H9 (cell line): ENCODE data around the gene INSM1. TPM values are rescaled to one million over a fixed set of nuclear protein-coding genes. Genes with fewer than 3 reads are reported as not detected.

Experiments used
- DNase-seq: peaks from one replicate; pipeline ENCODE4 v3.0.0-alpha.2; 2017
- H2AFZ ChIP-seq: one replicate; pipeline ENCODE4 v1.6.1; 2013; ENCODE audit warnings: mild to moderate bottlenecking, low read length, control low read depth, moderate library complexity
- H2AK5ac ChIP-seq: 2 replicates; pipeline ENCODE4 v1.6.1; 2013; ENCODE audit warnings: low read length, control low read depth, mixed read lengths; ENCODE audit not compliant: insufficient read length
- H2BK120ac ChIP-seq: one replicate; pipeline ENCODE4 v1.6.1; 2013; ENCODE audit warnings: low read depth, mild to moderate bottlenecking, low read length, control low read depth, inconsistent platforms; ENCODE audit not compliant: poor library complexity, severe bottlenecking
- H2BK12ac ChIP-seq: 2 replicates; pipeline ENCODE4 v1.6.1; 2013; ENCODE audit warnings: low read length, control low read depth, mixed read lengths, low read depth; ENCODE audit not compliant: insufficient read length
- H2BK15ac ChIP-seq: 2 replicates; pipeline ENCODE4 v1.6.1; 2013; ENCODE audit warnings: low read depth, low read length, control low read depth
- H2BK20ac ChIP-seq: one replicate; pipeline ENCODE4 v1.6.1; 2013; ENCODE audit warnings: low read depth, mild to moderate bottlenecking, low read length, control low read depth, inconsistent platforms; ENCODE audit not compliant: poor library complexity, severe bottlenecking
- H2BK5ac ChIP-seq: 2 replicates; pipeline ENCODE4 v1.6.1; 2013; ENCODE audit warnings: low read length, control low read depth, mixed read lengths; ENCODE audit not compliant: insufficient read length
- H3K14ac ChIP-seq: 2 replicates; pipeline ENCODE4 v1.6.1; 2013; ENCODE audit warnings: low read length, control low read depth; ENCODE audit not compliant: insufficient read depth
- H3K18ac ChIP-seq: 2 replicates; pipeline ENCODE4 v1.6.1; 2013; ENCODE audit warnings: low read depth, mild to moderate bottlenecking, mixed read lengths, low read length, control low read depth; ENCODE audit not compliant: insufficient read length
- H3K23ac ChIP-seq: 2 replicates; pipeline ENCODE4 v1.6.1; 2013; ENCODE audit warnings: low read length, control low read depth, mixed read lengths, low read depth; ENCODE audit not compliant: insufficient read length
- H3K23me2 ChIP-seq: 2 replicates; pipeline ENCODE4 v1.6.1; 2013; ENCODE audit warnings: low read depth, mild to moderate bottlenecking, mixed read lengths, low read length, control low read depth; ENCODE audit not compliant: insufficient read length, poor library complexity, severe bottlenecking
- H3K27ac ChIP-seq: 2 replicates; pipeline ENCODE4 v1.5.1; 2013; ENCODE audit warnings: low read length, control low read depth, mixed read lengths, low read depth; ENCODE audit not compliant: insufficient read length
- H3K27me3 ChIP-seq: 2 replicates; pipeline ENCODE4 v1.6.1; 2013; ENCODE audit warnings: low read length, control low read depth, inconsistent platforms; ENCODE audit not compliant: insufficient read depth
- H3K4ac ChIP-seq: 2 replicates; pipeline ENCODE4 v1.6.1; 2013; ENCODE audit warnings: low read depth, mild to moderate bottlenecking, control low read depth, inconsistent platforms, low read length, moderate library complexity
- H3K4me1 ChIP-seq: 2 replicates; pipeline ENCODE4 v1.6.1; 2013; ENCODE audit warnings: low read length, control low read depth, inconsistent platforms; ENCODE audit not compliant: insufficient read depth
- H3K4me2 ChIP-seq: 2 replicates; pipeline ENCODE4 v1.6.1; 2013; ENCODE audit warnings: low read length, control low read depth, mixed read lengths; ENCODE audit not compliant: insufficient read length, insufficient read depth
- H3K56ac ChIP-seq: 2 replicates; pipeline ENCODE4 v1.6.1; 2013; ENCODE audit warnings: low read depth, mild to moderate bottlenecking, mixed read lengths, low read length, control low read depth; ENCODE audit not compliant: insufficient read length
- H3K79me1 ChIP-seq: 2 replicates; pipeline ENCODE4 v1.6.1; 2013; ENCODE audit warnings: low read depth, mild to moderate bottlenecking, moderate library complexity, low read length, control low read depth, inconsistent platforms; ENCODE audit not compliant: insufficient read depth, poor library complexity, severe bottlenecking
- H3K79me2 ChIP-seq: 2 replicates; pipeline ENCODE4 v1.6.1; 2013; ENCODE audit warnings: low read length, control low read depth, inconsistent platforms; ENCODE audit not compliant: insufficient read depth
- H3K9ac ChIP-seq: 2 replicates; pipeline ENCODE4 v1.6.1; 2013; ENCODE audit warnings: low read length, control low read depth, mixed read lengths; ENCODE audit not compliant: insufficient read length; ENCODE audit errors: extremely low read depth
- H3K9me3 ChIP-seq: one replicate; pipeline ENCODE4 v1.6.1; 2013; ENCODE audit warnings: low read depth, low read length, inconsistent platforms; ENCODE audit not compliant: control insufficient read depth
- H3T11ph ChIP-seq: one replicate; pipeline ENCODE4 v1.6.1; 2013; ENCODE audit warnings: mild to moderate bottlenecking, low read length, control low read depth, inconsistent platforms
- H4K20me1 ChIP-seq: one replicate; pipeline ENCODE4 v1.6.1; 2013; ENCODE audit not compliant: control insufficient read depth, insufficient read length, insufficient read depth
- H4K5ac ChIP-seq: 2 replicates; pipeline ENCODE4 v1.6.1; 2013; ENCODE audit warnings: low read depth, mild to moderate bottlenecking, mixed read lengths, low read length, control low read depth; ENCODE audit not compliant: insufficient read length
- H4K8ac ChIP-seq: replicated peaks from 2 replicates; pipeline ENCODE4 v1.6.1; 2013; ENCODE audit warnings: low read length, control low read depth, mixed read lengths, low read depth; ENCODE audit not compliant: insufficient read length
- H4K91ac ChIP-seq: 2 replicates; pipeline ENCODE4 v1.6.1; 2013; ENCODE audit warnings: low read depth, mild to moderate bottlenecking, moderate library complexity, mixed read lengths, low read length, control low read depth; ENCODE audit not compliant: insufficient read length
- H3K27ac Mint-ChIP-seq, 3 experiments: 2 replicates in 2 of 3; 3 replicates in 1 of 3; pipeline ENCODE4 v1.8.0; 2020 to 2021; ENCODE audit warnings: mixed read lengths in 3 of 3, mild to moderate bottlenecking in 1 of 3, moderate library complexity in 1 of 3
- H3K27me3 Mint-ChIP-seq: 2 replicates; pipeline ENCODE4 v1.8.0; 2021; ENCODE audit warnings: low read depth, mild to moderate bottlenecking, moderate library complexity, mixed read lengths
- H3K36me3 Mint-ChIP-seq, 3 experiments: 2 replicates in 2 of 3; 3 replicates in 1 of 3; pipeline ENCODE4 v1.8.0; 2020 to 2021; ENCODE audit warnings: low read depth in 3 of 3, mixed read lengths in 3 of 3; ENCODE audit not compliant: insufficient read depth in 1 of 3
- H3K4me1 Mint-ChIP-seq, 2 experiments: 2 replicates each; pipeline ENCODE4 v1.8.0; 2020; ENCODE audit warnings: mixed read lengths in 2 of 2
- H3K4me3 Mint-ChIP-seq, 2 experiments: 2 replicates in 1 of 2; 3 replicates in 1 of 2; pipeline ENCODE4 v1.8.0; 2020 to 2021; ENCODE audit warnings: mild to moderate bottlenecking in 2 of 2, mixed read lengths in 2 of 2, moderate library complexity in 1 of 2
- H3K9me3 Mint-ChIP-seq, 2 experiments: 2 replicates in 1 of 2; 3 replicates in 1 of 2; pipeline ENCODE4 v1.8.0; 2020; ENCODE audit warnings: mild to moderate bottlenecking in 2 of 2, mixed read lengths in 2 of 2, moderate library complexity in 1 of 2
- CTCF ChIP-seq: fragments of 200-600 bp; sonication (generic); conservative IDR thresholded peaks from 3 replicates; pipeline ENCODE4 v1.8.0; 2021; ENCODE audit warnings: antibody characterized with exemption, mild to moderate bottlenecking
- WGBS: extraction: QIAGEN DNeasy Blood & Tissue Kit; methylation state at CpG from one replicate; pipeline ENCODE4 v1.1.7; 2013; ENCODE audit warnings: missing lambda C conversion rate, low lambda C conversion rate, mixed read lengths; ENCODE audit not compliant: insufficient read length; ENCODE audit errors: extremely low coverage; 5-methylcytosine and 5-hydroxymethylcytosine counted together
- total RNA-seq: library from RNA; stranded (reverse); gene quantifications from 2 replicates; pipeline ENCODE4 v1.2.1, GENCODE V29; 2021

The INSM1 gene
- total RNA-seq, 1 experiment from 2014 or later, result 0.83 TPM

GRCh38 chr20:20366551-20366875, 1.4 kb upstream of the INSM1 start:
- Histone ChIP-seq H3K27ac (no peak overlapping the region), H2BK20ac (no peak overlapping the region), H3K79me2 (no peaks in the 10 kb centered on the region), H3K56ac (no peak overlapping the region), H3K27me3 (peaks cover 43% of the 10 kb centered on the region), H3K9ac (no peak overlapping the region), H3K79me1 (no peaks in the 10 kb centered on the region), H2AFZ (no peak overlapping the region), H3K23me2 (peaks cover 41% of the 10 kb centered on the region), H3K9me3 (no peaks in the 10 kb centered on the region), H3K4me2 (peak overlapping the region; percentile 42), H2BK12ac (no peak overlapping the region), H4K91ac (no peak overlapping the region), H2AK5ac (no peak overlapping the region), H3K4me1 (peaks cover 5% of the 10 kb centered on the region; the same call in 1 of the 2 replicates), H2BK15ac (no peak overlapping the region), H3K4ac (no peak overlapping the region), H2BK120ac (no peak overlapping the region), H4K5ac (no peak overlapping the region), H3K23ac (no peak overlapping the region), H4K20me1 (no peaks in the 10 kb centered on the region), H3T11ph (no peak overlapping the region), H3K18ac (peak overlapping the region; percentile 47), H3K14ac (no peak overlapping the region; the same call in 1 of the 2 replicates), H2BK5ac (no peak overlapping the region), H4K8ac (no peak overlapping the region)
- H3K4me1 Mint-ChIP-seq, result peaks cover 46 to 58% of the 10 kb centered on the region in 2 experiments
- peaks cover 0 to 2% of the 10 kb centered on the region in 2 experiments; a peak in 3 of 5 replicates for H3K9me3 Mint-ChIP-seq
- H3K27me3 Mint-ChIP-seq, result peaks cover 86% of the 10 kb centered on the region
- H3K4me3 Mint-ChIP-seq, result peak overlapping the region; percentile 30 to 85; a peak in 4 of 5 replicates
- no CpG with 5 or more reads among the region's 19 CpGs for WGBS
- H3K36me3 Mint-ChIP-seq, result no peaks in the 10 kb centered on the region
- no peak overlapping the region for H3K27ac Mint-ChIP-seq
- TF ChIP-seq CTCF, result no peak
- DNase-seq, result no peak
